ENCODE data around the gene SMG7. TPM values are rescaled to one million over a fixed set of nuclear protein-coding genes. Genes with fewer than 3 reads are reported as not detected.

The SMG7 gene
- total and polyA plus RNA-seq, 2 donors (not counting 3 experiments of a cell fraction or from before 2014, with no cell fraction given): 25.4 to 47.1 TPM

- H2AFZ ChIP-seq (ENCODE audit: low read depth, low read length): no peak overlapping the region
- CTCF ChIA-PET: no interaction called here
- peaks cover 13% of the 10 kb centered on the region for H4K20me1 ChIP-seq (replicated peaks; ENCODE audit: control insufficient read depth, extremely low read depth, insufficient read depth, low read length)
- H3K4me3 ChIP-seq (replicated peaks in 1 of 3; ENCODE audit: insufficient read depth in 1 of 3, low read depth in 1 of 3, low read length in 3 of 3): no peak overlapping the region
- intact Hi-C loops (cut with micrococcal nuclease): loop anchor here (2.0 kb wide), 1 partner anchor 16 kb away; no protein-coding TSS in a partner anchor
- TF ChIP-seq MAX (IDR thresholded peaks at IDR 0.05; ENCODE audit: insufficient read depth, insufficient read length): no peak
- no peak for TF ChIP-seq FOS (IDR thresholded peaks at IDR 0.05; ENCODE audit: borderline replicate concordance, insufficient read depth, low read length)
- TF ChIP-seq CTCF (IDR thresholded peaks at IDR 0.05; ENCODE audit: extremely low read depth in 1 of 2, insufficient read depth in 1 of 2, low read depth in 1 of 2, low read length in 2 of 2): no peak
- no peak for TF ChIP-seq JUN (IDR thresholded peaks at IDR 0.05; ENCODE audit: borderline replicate concordance, insufficient read depth, insufficient read length, low read depth)
- TF ChIP-seq POLR2AphosphoS5 (IDR thresholded peaks at IDR 0.05; ENCODE audit: insufficient read depth, low read depth, low read length): no peak
- no peak for TF ChIP-seq MYC (IDR thresholded peaks at IDR 0.05; ENCODE audit: low read depth, low read length)
- TF ChIP-seq EZH2 (IDR thresholded peaks at IDR 0.05; ENCODE audit: borderline replicate concordance, low read depth, low read length, severe bottlenecking): no peak
- no peak for TF ChIP-seq GATA2 (IDR thresholded peaks at IDR 0.05; ENCODE audit: insufficient read depth, insufficient read length, low read depth, low read length)
- TF ChIP-seq POLR2A (IDR thresholded peaks at IDR 0.05; ENCODE audit: low read depth, low read length): no peak
- peaks cover 95% of the 10 kb centered on the region for H3K79me2 ChIP-seq (ENCODE audit: control insufficient read depth, insufficient read depth, low read length)
- H3K9me3 ChIP-seq (replicated peaks; ENCODE audit: control insufficient read depth, insufficient read depth, low read length): no peaks in the 10 kb centered on the region
- H3K36me3 ChIP-seq (ENCODE audit: control insufficient read depth in 2 of 2, extremely low read depth in 1 of 2, insufficient read depth in 2 of 2, low read length in 2 of 2): no peaks in the 10 kb centered on the region
- FAIRE-seq (no peak), DNase-seq (ENCODE audit: low read depth, low spot score) (peak; percentile 51)
- BruUV-seq (replicated peaks): no TSS peak
- no peaks in the 10 kb centered on the region for H3K27me3 ChIP-seq (ENCODE audit: control insufficient read depth in 2 of 2, insufficient read depth in 2 of 2, low read length in 2 of 2)
- H3K27ac ChIP-seq (ENCODE audit: insufficient read depth, low read depth, low read length): no peak overlapping the region
- H3K4me1 ChIP-seq (ENCODE audit: control insufficient read depth, extremely low read depth, insufficient read depth, low read length): peaks cover 19% of the 10 kb centered on the region
- dilution Hi-C loops (cut with MboI; ENCODE audit: extremely low pct_ligation_motif_present, low sequenced_read_pairs): no loop called here
- H3K9ac ChIP-seq (replicated peaks; ENCODE audit: extremely low read depth, insufficient read depth, low read length): no peak overlapping the region
- POLR2A ChIA-PET: no interaction called here
- no peaks in the 10 kb centered on the region for H3K9me1 ChIP-seq (replicated peaks; ENCODE audit: control insufficient read depth, extremely low read depth, insufficient read depth, low read length)
- peak overlapping the region; percentile 44 for H3K4me2 ChIP-seq (ENCODE audit: insufficient read depth, low read length)
These were observed 8.7 kb downstream of the SMG7 start for GRCh38 chr1:183480971-183481441.
